Measurements from ENCODE around the gene SAMSN1. TPM values are rescaled to one million over a fixed set of nuclear protein-coding genes. Genes with fewer than 3 reads are reported as not detected.

Gene SAMSN1
- total RNA-seq, 1 donor from 2014 or later = 1.9 TPM

GRCh38 chr21:14493731-14494130 is 52.4 kb downstream of the SAMSN1 start:
- DNase-seq (ENCODE audit: low spot score) = no peak
- intact Hi-C loops (cut with DNase I) = no loop called here

GRCh38 chr21:14492931-14493330 is 53.2 kb downstream of the SAMSN1 start:
- intact Hi-C loops (cut with DNase I) = no loop called here

GRCh38 chr21:14491269-14491681 is 54.8 kb downstream of the SAMSN1 start:
- intact Hi-C loops (cut with DNase I) = no loop called here
- no peak for DNase-seq (ENCODE audit: low spot score)

More at GRCh38 chr21:14492931-14493330, 53.2 kb downstream of the SAMSN1 start:
- no peak for DNase-seq (ENCODE audit: low spot score)

- intact Hi-C loops (cut with DNase I) = no loop called here
- DNase-seq (ENCODE audit: low spot score) = no peak
These were observed 57.4 kb downstream of the SAMSN1 start for GRCh38 chr21:14488672-14489204.

- intact Hi-C loops (cut with DNase I) = no loop called here
- DNase-seq (ENCODE audit: low spot score) = no peak
These were observed 58.4 kb downstream of the SAMSN1 start for GRCh38 chr21:14487490-14488432.

- intact Hi-C loops (cut with DNase I) = no loop called here
- no peak for DNase-seq (ENCODE audit: low spot score)
These were observed 59.2 kb downstream of the SAMSN1 start for GRCh38 chr21:14486869-14487268.

GRCh38 chr21:14484188-14485009 is 61.7 kb downstream of the SAMSN1 start:
- no peak for DNase-seq (ENCODE audit: low spot score)
- intact Hi-C loops (cut with DNase I) = no loop called here

GRCh38 chr21:14483296-14483695 is 62.8 kb downstream of the SAMSN1 start:
- intact Hi-C loops (cut with DNase I) = no loop called here

GRCh38 chr21:14482165-14482564 is 64.0 kb downstream of the SAMSN1 start:
- intact Hi-C loops (cut with DNase I) = no loop called here
- no peak for DNase-seq (ENCODE audit: low spot score)

More at GRCh38 chr21:14483296-14483695, 62.8 kb downstream of the SAMSN1 start:
- DNase-seq (ENCODE audit: low spot score) = no peak

- intact Hi-C loops (cut with DNase I) = no loop called here
- DNase-seq (ENCODE audit: low spot score) = no peak
These were observed 65.6 kb downstream of the SAMSN1 start for GRCh38 chr21:14480411-14481031.

- DNase-seq (ENCODE audit: low spot score) = no peak
- intact Hi-C loops (cut with DNase I) = no loop called here
These were observed 66.8 kb downstream of the SAMSN1 start for GRCh38 chr21:14479241-14479786.

GRCh38 chr21:14477841-14478240 is 68.3 kb downstream of the SAMSN1 start:
- no peak for DNase-seq (ENCODE audit: low spot score)
- intact Hi-C loops (cut with DNase I) = no loop called here

GRCh38 chr21:14477133-14477532 is 69.0 kb downstream of the SAMSN1 start:
- DNase-seq (ENCODE audit: low spot score) = no peak
- intact Hi-C loops (cut with DNase I) = no loop called here

- DNase-seq (ENCODE audit: low spot score) = no peak
- intact Hi-C loops (cut with DNase I) = no loop called here
These were observed 71.1 kb downstream of the SAMSN1 start for GRCh38 chr21:14474995-14475394.

GRCh38 chr21:14469641-14470040 is 76.5 kb downstream of the SAMSN1 start:
- intact Hi-C loops (cut with DNase I) = no loop called here
- no peak for DNase-seq (ENCODE audit: low spot score)

GRCh38 chr21:14466715-14467114 is 79.4 kb downstream of the SAMSN1 start:
- intact Hi-C loops (cut with DNase I) = no loop called here
- DNase-seq (ENCODE audit: low spot score) = no peak

GRCh38 chr21:14457762-14458161 is 88.4 kb downstream of the SAMSN1 start:
- DNase-seq (ENCODE audit: low spot score) = no peak

GRCh38 chr21:14456911-14457310 is 89.2 kb downstream of the SAMSN1 start:
- intact Hi-C loops (cut with DNase I) = no loop called here
- DNase-seq (ENCODE audit: low spot score) = no peak

More at GRCh38 chr21:14457762-14458161, 88.4 kb downstream of the SAMSN1 start:
- intact Hi-C loops (cut with DNase I) = no loop called here

Measured in cardiac septum (tissue), 1 donor.